NCI-H510A (cell line): ENCODE results near the gene PKNOX1.
"Not testable (repeated sequence)": the region's sequence is repeated elsewhere in the genome, so short reads cannot be mapped to it uniquely, and the experiment has no call there.

ENCODE experiments used
- DNase-seq: peaks from one replicate; lab custom pipeline; 2025; lab: John Stamatoyannopoulos, UW

Gene PKNOX1

DNA sequence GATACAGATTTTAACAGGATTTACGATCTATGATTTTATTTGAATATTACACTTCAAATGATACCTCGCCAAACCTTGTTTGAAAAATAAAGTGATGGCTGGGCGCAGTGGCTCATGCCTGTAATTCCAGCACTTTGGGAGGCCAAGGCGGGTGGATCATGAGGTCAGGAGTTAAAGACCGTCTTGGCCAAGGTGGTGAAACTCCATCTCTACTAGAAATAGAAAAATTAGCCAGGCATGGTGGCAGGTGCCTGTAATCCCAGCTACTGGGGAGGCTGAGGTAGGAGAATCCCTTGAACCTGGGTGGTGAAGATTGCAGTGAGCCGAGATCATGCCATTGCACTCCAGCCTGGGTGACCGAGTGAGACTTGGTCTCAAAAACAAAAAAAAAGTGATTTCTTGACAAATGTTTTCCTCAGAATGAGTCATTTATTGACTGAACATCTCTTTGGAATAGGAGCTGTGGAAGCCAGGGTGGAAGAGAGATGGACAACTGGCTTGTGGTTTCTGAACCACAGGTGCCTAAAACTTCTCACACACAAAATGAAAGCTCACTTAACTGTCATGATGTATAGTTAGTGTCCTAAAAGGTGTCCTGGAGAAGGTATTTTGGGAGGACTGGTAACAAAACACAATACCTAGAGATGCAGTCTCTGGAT, 11.9 kb downstream of the PKNOX1 start:
- no peak for DNase-seq

DNA sequence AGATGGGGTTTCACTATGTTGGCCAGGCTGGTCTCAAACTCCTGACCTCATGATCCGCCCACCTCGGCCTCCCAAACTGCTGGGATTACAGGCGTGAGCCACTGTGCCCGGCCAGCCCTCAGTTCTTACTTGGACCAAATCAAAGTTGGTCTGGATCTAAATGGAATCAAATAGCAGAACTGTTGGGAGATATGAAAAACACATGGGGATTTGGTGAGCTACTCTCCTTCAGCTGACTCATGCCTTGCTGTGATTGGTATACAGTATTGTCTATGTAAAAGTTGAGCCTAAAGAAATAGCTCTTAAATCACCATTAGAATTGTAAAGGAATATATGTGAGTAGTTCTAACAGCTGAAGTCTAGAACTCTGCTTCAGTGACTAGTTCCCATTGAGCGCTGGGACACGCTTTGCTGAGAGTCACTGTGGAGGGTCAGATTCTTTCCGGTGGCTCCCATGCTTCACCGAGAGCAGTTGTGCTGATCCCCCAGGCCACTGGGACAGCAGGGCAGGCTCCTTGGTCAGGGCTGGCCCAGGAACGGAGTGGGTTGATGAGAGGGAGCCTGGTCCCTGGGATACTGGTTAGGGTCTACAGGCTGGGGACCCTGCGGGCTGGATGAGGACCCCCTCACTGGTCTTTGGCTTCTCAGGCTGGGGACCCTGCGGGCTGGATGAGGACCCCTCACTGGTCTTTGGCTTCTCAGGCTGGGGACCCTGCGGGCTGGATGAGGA, 14.0 kb downstream of the PKNOX1 start:
- no peak for DNase-seq

DNA sequence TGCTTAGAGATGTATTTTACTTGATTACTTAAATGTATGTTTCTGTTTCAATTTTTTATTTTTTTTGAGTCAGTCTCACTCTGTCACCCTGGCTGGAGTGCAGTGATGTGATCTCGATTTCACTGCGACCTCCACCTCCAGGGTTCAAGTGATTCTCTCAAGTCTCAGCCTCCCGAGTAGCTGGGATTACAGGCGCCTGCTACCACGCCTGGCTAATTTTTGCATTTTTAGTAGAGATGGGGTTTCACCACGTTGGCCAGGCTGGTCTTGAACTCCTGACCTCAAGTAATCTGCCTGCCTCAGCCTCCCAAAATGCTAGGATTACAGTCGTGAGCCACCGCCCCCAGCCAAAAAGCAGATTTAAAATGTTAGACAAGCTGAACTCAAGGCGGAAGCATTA, 15.0 kb downstream of the PKNOX1 start:
- DNase-seq, result not testable (repeated sequence)

DNA sequence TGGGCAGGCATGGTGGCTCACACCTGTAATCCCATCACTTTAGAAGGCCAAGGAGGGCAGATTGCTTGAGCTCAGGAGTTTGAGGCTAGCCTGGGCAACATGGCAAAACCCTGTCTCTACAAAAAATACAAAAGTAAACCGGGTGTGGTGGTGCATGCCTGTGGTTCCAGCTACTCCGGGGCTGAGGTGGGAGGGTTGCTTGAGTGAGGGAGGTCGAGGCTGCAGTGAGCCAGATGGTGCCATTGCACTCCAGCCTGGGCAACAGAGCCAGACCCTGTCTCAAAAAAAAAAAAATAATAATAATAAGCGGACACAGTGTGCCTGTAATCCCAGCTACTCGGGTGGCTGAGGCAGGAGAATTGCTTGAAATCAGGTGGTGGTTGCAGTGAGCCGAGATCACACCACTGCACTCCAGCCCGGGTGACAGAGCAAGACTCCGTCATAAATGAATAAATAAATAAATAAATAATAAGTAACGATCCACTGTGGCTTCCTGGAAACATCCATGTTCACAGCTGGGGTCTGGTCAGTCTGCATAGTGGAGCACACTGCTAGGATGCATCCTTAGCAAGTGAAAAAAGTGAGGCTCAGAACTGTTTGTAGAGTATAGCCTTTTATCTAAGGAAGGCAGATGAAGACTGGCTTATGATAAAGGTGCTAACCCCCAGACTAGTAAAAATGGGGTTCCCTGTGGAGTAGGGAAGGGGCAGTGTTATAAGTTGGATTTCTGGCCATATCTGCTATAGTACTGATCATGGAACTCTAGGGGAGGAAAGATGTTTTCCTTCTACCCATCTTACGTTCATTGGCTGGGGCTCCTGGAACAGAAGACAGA, 15.7 kb downstream of the PKNOX1 start:
- DNase-seq, result no peak

DNA sequence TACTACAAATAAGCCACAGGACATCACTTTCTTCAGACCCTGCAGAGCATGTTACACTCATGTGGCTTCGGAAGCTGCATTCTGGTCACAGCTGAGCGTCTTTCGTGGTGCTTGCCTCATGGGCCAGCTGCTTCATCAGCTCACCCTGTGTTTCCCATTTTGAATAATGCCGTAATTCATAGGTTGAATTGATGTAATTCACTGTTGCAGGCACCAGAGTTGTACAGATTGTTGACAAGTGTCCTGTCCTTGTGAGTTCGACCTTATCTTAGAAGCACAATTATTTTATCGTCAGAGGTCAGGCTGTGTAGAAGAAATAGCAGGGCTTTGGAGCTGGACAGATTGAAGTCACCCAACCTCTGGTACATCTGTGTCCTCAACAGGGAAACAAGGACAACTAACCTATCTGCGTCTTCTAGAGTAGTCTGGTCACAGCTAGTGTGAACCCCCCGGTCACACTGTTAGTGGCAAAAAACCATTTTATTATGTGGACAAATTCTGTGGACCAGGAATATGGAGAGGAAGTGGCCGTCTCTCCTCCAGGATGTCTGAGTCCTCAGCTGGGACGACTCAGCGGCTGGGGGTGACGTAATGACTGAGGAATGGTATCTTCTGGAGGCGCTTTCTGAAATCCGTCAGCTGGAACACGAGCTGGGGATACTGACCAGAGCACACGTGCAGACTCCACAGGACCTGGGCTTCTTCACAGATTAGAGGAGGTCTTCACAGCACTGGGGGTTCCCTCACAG, 17.8 kb downstream of the PKNOX1 start:
- no peak for DNase-seq

DNA sequence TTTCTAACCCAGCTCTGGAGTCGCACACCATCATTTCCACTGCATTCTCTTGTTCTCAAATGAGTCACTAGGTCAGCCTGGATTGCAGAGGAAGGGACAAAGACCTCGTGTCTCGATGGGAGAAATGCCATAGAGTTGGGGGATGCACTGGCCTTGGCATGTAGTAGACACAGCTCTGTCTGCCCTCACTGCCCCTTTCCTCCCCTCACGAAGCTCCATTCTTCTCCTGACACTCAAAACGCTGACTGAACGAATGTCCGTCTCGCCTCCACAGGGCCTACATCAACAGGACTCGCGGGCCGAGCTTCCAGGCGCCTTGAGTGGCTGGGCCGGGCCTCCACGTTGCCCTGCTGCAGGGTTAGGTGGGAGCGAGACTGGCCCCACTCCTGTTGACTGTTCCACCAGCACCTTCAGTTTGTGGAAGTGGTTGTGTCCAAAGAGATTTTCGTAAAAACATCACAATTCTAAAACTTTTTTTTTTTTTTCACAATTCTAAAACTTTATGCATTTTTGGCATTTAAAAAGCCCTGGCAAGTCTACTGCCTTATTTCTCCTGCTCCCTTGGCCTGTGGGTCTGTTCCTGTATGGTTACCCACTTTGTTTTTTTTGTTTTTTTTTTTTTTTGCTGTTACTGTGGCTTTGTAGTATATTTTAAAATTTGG, 18.8 kb downstream of the PKNOX1 start:
- DNase-seq, result no peak

DNA sequence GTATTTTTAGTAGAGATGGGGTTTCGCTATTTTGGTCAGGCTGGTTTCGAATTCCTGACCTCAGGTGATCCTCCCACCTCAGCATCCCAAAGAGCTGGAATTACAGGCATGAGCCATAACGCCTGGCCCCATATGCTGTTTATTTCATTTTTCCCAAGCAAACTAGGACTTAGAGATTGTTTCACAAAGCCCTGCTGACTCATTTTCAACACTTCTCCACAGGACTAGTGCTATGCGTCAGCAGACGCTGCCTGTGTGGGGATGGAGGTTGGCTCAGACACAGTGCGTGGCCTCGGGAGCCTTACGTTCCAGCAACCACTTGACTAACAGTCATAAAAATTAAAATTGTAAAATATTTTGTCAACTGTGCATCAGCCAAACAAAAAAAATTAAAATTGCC, 22.7 kb downstream of the PKNOX1 start:
- DNase-seq, result no peak

DNA sequence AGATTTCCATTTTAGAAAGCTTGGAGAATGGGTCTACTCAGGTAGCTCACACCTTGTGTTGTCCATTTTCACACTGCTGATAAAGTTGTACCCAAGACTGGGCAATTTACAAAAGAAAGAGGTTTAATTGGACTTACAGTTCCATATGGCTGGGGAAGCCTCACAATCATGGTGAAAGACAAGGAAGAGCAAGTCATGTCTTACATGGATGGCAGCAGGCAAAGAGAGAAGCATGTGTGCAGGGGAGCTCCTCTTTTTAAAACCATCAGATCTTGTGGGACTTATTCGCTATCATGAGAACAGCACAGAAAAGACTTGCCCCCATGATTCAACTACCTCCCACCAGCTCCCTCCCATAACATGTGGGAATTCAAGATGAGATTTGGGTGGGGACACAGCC, 23.6 kb downstream of the PKNOX1 start:
- not testable (repeated sequence) for DNase-seq

DNA sequence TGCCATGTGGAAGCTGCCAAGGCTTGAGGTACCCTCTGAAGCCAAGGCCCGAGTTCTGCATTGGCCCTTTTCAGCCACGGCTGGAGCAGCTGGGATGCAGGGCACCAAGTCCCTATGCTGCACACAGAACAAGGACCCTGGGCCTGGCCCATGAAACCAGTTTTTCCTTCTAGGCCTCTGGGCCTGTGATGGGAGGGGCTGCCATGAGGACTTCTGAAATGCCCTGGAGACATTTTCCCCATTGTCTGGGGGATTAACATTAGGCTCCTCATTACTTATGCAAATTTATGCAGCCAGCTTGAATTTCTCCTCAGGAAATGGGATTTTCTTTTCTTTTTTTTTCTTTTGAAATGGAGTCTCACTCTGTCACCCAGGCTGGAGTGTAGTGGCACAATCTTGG, 24.8 kb downstream of the PKNOX1 start:
- not testable (repeated sequence) for DNase-seq

DNA sequence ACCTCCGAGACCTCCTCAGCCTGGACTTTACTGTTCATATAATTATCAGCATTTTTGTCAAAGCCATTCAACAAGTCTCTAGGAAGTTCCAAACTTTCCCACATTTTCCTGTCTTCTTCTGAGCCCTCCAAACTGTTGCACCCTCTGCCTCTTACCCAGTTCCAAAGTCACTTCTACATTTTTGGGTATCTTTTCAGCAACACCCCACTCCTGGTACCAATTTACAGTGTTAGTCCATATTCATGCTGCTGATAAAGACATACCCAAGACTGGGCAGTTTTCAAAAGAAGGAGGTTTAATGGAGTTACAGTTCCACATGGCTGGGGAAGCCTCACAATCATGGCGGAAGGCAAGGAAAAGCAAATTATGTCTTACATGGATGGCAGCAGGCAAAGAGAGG, 25.7 kb downstream of the PKNOX1 start:
- not testable (repeated sequence) for DNase-seq

DNA sequence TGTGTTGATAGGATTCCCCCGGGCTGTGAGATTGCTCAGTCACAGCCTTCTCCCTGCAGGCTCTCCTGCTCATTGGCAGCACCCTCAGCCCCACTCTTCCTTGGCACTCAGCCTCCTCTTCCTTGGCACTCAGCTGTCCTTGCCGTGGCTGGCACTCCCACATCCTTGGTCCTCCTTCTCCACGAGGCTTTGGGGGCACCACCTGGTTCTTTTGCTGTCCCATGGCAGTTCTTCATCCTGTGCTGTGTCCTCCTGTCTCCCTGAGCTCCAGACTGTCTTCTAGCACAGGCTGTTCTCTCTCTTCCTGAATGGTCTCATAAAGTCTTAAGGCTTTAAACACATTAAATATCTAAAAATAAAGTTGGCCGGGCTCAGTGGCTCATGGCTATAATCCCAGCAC, 27.0 kb downstream of the PKNOX1 start:
- no peak for DNase-seq

DNA sequence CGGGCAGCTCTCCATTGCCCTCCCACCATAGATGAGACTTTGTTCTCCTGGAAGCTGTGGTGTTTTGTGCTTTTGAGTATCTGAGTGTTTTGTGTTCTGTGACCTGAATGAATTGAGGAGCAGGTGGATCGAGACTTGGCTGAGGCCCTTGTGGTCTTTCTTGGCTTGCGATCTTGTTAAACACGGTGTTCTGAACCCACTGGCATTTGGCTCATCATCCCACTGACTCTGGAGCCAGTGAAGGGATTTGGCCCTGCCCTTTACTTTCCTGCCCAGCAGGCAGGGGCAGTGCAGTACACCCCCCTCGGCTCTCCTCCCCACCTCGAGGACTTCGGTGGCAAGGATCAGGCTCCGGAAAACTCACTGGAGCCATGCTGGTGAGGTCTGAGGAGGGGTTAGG, 30.6 kb downstream of the PKNOX1 start:
- DNase-seq, result no peak

DNA sequence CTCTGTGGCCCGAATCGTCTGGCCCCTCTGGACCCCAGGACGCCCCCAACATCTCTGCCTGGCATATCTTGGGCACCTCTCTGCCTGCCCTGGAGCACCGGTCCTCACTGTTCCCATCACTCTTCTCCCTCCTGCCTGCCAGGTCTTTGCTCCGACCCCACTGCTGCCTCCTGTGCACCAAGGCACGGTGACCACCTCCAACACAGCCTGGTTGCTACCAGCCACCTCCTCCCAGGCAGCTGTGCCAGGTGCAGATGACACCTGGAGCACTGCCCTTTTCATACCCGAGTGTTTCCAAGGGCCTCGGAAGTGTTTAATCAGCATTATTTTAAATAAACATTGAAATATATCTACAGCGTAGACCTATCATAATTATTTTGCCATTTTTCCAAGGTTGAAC, 31.3 kb downstream of the PKNOX1 start:
- peak; percentile 58 for DNase-seq

DNA sequence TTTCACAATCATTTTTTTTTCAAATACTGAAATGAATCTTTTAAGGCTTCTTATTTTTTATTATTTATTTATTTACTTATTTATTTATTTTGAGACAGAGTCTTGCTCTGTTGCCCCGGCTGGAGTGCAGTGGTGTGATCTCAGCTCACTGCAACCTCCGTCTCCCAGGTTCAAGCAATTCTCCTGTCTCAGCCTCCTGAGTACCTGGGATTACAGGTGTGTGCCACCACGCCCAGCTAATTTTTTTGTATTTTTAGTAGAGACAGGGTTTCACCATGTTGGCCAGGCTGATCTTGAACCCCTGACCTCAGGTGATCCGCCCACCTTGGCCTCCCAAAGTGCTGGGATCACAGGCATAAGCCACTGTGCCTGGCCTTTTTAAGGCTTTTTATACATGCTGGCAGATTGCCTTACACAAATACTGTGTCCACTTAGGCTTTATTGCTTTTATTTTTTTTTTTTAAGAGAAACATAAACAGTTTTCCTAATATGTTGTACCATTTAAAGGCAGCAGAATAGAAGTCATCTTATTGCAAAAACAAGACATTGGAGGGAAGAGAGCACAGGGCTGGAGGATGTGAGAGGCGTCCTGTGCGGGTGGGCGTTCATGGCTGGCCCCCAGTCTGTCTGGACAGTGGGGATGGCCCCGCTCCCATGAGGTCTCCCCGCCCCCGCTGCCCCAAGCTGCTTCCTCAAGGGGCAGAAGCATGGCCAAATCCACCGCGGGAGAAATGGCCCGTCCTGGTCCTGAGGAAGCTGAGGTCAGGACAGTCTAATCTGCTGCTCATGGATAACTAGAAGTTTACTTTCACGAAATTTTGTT, 31.9 kb downstream of the PKNOX1 start:
- not testable (repeated sequence) for DNase-seq

DNA sequence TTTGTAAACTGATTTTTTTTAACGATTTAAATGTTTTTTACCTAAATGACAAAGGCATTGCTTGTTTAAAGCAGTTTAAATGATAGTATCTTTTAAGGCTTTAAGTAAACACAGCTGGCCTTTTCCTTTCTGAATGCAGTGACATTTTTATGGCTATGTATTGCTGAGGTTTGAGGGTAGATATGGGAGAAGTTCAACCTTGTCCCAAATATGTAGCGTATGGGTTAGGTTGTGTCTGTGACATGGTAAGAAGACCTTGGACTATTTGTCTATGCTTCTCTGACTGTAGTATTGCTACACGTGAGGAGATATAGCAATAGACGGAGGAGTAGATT, 32.5 kb downstream of the PKNOX1 start:
- no peak for DNase-seq

DNA sequence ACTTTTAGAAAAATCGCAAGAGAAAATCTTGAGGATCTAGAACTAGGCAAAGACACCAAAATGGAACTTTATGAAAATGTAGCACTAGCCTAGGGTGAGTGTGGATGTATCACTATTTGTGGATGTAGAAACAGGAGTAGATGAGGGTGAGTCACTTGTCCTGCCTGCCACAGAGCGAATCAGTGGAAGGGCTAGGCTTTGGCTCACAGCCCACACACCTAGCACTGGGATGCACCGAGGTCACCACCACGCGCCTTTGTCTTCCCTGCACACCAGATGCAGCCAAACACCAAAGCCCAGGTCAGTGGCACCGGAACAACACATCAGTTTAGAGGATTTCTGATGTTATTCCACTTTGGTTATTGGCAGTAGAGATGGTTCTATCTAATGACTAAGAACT, 38.2 kb downstream of the PKNOX1 start:
- no peak for DNase-seq

DNA sequence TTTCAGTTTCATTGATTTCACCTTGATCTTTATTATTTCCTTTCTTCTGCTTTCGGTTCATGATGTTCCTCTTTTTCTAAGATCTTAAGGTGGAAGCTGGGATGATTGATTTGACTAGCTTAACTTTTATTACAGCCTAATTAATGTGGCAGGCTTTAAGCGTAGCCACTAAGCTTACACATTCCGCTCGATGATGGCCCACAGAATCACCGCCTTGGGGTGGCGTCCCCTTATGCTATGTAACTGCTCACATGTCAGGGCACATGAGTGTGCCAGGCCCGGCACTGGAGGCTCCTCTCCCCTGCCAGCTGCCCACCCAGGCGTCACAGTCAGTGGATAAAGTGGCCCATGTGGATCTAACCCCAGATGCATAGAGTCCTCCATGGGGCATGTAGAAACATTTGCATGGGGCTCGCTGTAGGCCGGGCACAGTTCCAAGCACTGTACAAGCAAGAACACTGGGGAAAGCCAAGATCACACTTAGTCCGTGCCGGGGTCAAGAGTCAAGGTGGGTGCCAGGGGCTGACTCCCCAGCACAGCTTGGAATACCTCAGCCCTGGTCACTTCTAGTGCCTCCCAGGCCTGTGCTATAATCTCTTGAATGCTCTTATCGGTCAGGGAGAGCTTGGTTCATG, 41.7 kb downstream of the PKNOX1 start:
- DNase-seq, result no peak

DNA sequence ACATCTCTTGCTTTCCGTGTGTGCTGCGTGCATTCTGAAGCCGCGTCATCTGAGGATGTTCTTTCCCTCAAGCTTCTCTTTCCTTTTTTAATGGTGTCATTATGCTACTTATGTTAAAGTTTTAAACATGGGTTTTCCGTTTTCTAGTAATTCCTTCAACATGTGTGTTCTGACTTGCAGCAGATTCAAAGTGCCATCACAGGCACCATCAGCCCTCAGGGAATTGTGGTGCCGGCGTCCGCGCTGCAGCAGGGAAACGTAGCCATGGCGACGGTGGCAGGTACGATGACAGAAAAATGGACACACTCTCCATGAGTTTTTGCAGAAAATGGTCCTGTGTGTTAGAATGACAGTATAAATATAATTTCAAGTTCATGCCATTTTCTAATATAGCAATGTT, 42.4 kb downstream of the PKNOX1 start:
- no peak for DNase-seq

DNA sequence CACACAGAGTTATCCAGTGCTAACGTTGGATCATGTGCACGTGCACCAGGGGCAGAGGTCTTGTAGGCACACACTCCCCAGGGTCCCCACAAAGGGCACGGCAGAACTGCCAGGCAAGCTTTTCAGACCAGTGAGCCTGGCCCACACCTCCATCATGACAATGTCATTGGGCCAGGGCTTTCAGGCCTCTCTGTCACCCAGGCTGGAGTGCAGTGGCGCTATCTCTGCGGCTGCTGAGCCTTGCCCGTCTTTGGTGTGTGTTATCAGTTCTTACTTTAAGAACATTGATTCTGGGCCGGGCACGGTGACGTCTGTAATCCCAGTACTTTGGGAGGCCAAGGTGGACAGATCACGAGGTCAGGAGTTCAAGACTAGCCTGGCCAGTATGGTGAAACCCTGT, 44.2 kb downstream of the PKNOX1 start:
- DNase-seq, result no peak

DNA sequence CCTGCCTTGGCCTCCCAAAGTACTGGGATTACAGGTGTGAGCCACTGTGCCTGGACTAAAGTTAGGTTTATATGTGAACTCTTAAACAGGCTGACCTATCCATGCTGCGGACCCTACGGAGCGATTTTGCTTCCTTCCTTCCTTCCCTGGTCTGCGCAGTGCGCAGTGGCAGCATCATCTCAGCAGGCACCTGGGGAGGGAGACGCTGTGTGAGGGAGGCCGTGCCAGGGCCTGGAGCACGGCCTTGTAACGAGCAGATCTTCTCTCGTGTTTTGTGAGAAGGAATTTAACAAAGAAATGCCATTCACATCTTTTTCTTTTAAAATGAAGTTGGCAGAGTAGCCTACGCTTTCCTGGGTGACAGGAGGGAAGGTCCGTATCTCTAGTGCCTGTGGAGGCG, 45.8 kb downstream of the PKNOX1 start:
- no peak for DNase-seq

DNA sequence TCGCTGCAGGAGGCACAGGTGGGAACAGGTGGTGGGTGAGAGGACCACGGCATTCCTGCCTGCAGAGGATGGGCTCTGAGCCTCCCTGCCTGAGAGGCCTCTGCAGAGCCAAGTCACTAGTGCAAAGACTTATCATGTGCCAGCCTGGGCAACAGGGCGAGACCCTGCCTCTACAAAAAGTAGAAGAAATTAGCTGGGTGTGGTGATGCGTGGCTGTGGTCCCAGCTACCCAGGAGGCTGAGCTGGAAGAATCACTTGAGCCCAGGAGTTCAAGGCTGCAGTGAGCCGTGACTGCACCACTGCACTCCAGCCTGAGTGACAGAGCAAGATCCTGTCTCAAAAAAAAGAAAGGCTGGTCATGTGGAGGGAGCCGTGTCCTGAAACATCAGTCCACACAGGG, 46.4 kb downstream of the PKNOX1 start:
- no peak for DNase-seq
